Activated CD4-positive, alpha-beta T cell treated with anti-CD3 and anti-CD28 coated beads, Interleukin-2, Interleukin-4, amounts not matched to agents 100 ng/mL and 50 ng/mL, durations not matched to agents 16 hours and 8 hours (primary cell): Measurements from ENCODE around the gene CELF5.

Experiments
- DNase-seq: peaks from one replicate; pipeline ENCODE4 v3.0.0-alpha.2; 2020; ENCODE audit warnings: low spot score

Gene CELF5

DNA sequence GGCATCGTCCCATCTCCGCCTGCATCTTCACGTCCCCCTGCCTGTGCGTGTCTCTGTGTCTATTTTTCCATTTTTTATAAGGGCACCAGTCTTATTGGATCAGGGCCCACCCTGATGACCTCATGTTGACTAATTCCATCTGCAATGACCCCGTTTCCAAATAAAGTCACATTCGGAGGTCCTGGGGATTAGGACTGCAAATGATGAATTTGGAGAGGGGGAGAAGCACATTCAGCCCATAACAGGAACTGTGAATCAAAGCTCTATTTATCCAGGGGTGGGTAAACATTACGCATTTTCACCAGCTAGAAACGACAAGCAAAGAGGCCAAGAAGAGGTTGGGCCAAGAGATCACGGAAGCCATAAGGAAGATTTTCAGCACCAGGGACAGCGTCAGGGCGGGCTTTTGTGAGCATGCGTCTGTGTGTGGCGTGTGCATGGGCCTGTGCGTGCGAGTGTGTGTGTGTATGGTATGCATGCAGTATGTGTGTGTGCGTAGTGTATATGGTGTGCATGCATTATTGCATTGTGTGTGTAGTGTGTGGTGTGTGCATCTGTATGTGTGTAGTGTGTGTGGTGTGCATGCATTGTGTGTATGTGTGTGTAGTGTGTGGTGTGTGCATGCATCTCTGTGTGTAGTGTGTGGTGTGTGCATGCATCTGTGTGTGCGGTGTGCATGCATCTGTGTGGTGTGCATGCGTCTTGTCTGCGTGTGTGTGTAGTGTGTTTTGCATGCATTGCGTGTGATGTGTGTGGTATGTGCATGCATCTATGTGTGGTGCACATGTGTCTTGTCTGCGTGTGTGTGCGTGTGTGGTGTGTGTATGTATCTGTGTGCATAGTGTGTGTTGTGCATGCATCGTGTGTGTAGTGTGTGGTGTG lies 19.6 kb downstream of the CELF5 start:
- peak; percentile 29 for DNase-seq

DNA sequence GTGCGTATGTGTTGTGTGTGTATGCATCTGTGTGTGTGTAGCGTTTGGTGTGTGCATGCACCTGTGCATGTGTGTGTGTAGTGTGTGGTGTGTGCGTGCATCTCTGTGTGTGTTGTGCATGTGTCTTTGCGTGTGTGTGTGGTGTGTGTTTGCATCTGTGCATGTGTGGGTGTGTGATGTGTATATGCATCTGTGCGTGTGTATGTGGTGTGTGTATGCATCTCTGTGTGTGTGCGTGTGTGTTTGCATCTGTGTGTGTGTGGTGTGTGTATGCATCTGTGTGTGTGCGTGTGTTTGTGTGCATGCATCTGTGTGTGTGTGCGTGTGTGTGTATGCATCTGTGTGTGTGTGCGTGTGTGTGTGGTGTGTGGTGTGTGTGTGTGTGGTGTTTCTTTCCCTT lies 20.6 kb downstream of the CELF5 start:
- DNase-seq, result no peak

DNA sequence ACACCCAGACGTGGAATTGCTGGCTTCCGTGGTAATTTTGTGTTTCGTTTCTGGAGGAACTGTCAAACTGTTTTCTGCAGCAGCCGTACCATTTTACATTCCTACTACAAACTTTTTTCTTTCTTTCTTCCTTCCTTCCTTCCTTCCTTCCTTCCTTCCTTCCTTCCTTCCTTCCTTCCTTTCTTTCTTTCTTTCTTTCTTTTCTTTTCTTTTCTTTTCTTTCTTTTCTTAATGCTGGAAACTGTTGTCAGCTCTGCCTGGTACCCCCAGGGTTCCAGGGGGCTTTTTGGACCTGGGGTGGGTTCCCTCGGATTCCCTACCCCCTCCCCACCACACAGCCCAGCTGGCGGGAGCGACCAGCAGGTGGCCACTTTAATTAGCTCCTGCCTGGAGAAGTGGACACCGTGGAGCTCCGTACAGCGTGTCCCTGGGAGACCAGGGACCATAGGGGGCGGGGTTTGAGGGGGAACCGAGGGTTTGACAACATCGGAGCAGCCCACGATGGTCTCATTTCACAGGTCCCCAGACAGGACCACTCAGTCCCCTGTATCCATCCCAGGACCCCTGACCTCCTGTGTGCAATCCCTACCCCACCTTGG lies 24.4 kb downstream of the CELF5 start:
- no peak for DNase-seq

DNA sequence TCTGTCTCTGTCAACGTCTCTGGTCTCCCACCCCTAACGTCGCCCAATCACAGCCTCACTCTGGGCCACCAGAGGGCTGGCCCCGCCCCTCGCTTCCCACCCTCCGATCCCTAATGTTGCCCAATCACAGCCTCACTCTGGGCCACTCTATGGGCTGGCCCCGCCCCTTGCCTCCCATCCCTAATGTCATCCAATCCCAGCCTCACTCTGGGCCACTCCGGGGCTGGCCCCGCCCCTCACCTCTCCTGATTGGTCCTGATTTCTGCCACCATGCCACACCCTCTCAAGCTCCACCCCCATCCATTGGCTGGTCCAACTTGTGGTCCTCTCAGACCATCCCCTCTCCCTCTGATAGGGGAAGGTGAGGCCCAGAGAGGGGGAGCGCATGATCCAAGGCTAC lies 24.9 kb downstream of the CELF5 start:
- no peak for DNase-seq

DNA sequence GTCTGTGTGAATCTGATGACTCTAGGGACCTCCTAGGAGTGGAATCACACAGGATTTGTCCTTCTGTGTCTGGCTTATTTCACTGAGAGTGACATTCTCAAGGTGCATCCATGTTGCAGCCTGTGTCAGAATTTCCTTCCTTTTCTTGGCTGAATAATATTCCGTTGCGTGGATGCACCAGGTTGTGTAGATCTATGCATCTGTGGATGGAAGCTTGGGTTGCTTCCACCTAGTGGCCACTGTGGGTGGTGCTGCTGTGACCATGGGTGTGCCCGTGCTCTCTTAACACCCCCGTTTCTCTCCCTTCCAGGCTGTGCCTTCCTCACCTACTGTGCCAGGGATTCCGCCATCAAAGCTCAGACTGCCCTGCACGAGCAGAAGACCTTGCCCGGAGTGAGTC lies 26.2 kb downstream of the CELF5 start:
- DNase-seq, result peak; percentile 19

DNA sequence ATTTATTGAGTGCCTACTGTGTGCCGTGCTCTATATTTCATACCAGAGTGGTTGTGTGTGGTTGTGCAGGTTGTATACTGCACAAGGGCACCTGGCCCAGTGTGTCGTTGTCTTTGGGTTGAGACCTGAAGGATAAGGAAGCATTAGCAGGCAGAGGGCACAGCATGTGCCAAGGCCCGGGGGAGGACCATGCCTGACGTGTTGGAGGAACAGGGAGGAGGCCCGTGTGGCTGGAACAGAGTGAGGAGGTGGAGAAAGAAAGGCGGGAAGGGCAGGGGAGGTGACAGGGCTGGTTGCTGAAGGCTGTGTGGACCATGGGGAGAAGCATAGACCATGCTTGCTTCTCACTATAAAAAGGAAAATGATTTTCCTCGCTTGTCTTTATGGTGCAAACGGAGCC lies 26.8 kb downstream of the CELF5 start:
- no peak for DNase-seq

DNA sequence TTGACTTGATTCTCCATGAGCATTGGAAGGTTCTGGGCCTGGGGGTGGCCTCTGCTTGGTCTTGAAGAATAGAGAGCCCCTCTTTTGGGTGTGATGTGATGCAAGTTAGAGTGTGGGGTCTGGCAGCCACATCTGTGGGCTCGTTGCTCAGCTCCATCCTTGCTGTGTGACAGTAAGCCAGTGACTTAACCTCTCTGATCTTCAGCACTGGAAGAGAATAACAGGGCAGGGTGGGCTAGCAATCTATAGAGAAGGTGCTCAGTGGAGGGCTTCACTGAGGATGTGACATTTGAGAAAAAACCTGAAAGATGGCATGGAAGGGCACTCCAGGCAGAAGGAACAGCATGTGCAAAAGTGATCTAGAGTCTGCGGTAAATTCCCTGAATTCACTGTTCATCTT lies 28.2 kb downstream of the CELF5 start:
- no peak for DNase-seq

DNA sequence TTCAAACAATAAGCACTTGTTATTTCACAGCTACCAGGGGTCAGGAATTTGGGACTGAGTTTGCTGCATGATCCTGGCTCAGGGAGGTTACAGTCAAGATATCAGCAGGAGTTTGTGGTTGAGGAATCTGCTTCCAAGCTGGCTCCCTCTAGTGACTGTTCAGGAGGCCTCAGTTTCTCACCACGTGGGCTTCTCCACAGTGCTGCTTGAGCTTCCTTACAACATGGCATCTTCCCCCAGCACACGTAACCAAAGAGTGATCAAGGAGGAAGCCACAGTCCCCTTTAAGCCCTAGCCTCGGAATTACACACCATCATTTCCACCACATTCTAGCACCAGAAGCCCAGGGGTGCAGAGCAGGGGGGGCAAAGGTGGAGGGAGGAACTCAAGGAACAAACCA lies 28.8 kb downstream of the CELF5 start:
- DNase-seq, result no peak

DNA sequence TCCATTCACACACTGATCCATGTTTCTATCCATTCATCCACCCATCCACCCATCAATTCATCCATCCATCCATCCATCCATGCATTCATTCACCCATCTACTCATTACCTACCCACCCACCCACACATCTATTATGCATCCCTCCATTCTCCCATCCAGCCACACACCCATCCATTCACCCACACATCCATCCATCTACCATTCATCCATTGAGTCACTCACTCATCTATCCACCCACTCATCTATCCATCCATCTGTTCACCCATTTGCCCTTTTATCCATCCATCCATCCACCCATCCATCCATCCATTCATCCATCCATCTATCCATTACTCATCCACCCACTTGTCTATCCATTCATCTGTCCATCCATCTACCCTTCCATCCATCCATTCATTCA lies 30.1 kb downstream of the CELF5 start:
- DNase-seq, result no peak

DNA sequence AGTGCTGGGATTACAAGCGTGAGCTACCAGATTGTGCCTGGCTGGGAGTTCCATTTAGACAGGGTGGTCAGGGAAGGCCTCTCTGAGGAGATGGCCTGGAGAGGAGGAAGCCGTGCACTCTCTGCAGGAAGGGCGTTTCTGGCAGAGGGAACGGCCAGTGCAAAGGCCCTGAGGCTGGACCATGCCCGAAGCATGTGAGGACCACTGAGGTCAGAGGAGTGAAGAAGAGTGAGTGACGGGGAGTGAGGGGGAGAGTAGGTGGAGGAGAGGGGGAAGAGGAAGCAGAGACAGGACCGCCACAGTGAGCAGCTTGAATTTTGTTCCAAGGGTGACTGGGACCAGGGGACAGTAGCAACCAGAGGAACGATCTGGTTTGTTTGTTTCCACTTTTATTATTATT lies 32.6 kb downstream of the CELF5 start:
- DNase-seq, result no peak

DNA sequence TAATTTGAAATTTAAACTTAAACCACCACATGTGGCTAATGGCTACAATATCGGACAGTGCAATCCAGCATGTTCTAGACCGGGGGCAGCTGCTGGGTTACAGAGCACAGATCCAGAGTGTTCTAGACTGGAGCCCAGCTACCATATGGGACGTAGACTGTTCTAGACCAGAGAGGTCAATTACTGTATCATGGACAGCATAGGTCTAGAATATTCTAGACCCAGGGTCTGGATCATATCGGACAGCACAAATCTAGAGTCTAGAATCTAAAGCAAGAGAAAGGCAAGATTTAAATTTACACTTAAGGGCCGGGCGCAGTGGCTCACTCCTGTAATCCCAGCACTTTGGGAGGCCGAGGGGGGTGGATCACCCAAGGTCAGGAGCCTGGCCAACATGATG lies 37.9 kb downstream of the CELF5 start:
- no peak for DNase-seq

DNA sequence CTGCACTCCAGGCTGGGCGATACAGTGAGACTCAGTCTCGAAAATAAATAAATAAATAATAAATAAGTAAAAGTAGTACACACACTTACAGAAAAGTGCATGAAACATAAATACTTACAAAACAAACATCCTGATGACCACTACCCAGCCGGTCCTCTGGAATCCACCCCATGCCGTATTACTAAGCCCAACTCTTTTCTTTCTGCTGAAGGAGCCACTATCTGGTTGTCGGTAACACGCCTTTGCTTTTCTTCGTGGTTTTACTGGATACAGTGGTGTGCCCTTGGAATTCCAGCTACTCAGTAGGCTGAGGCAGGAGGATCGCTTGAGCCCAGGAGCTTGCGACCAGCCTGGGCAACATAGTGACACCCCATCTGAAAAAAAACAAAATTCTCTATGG lies 39.4 kb downstream of the CELF5 start:
- DNase-seq, result no peak

DNA sequence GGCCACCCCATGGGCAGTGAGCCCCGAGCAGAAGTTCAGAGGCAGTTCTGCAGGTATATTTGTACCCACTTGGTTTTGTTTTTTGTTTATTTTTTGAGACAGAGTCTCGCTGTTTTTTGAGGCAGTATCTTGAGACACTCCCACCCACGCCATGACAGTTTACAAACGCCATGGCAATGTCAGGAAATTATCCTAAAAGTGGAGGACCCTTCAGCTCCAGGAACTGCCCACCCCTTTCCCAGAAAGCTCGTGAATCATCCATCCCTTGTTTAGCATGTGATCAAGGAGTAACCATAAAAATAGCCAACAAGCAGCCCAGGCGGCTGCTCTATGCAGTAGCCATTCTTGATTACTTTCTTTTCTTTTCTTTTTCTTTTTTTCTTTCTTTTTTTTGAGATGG lies 41.0 kb downstream of the CELF5 start:
- DNase-seq, result no peak

DNA sequence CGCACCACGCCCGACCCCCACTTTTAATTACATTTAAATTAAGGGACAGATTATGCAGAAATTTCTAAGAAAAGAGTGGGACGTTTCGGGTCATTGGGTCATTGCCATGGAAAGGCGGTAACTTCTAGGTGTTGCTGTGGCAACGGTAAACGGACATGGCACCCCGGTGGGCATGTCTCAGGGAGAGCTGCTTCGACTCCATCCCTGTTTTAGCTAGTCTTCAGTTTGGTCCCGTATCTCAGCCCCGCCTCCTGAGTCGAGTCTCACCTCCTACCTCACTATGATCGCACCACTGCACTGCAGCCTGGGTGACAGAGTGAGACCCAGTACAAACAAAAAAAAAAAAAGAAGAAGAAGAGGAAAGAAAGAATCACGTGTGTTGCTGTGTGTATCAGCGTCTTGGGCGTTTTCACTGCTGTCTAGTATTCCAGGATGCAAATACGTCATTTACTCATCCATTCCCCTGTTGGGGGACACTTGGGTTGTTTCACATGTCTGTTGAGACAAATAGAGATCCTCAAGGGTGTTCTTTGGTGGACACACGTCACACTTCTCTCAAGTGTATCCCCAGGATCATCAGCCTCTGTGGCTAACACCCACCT lies 41.7 kb downstream of the CELF5 start:
- no peak for DNase-seq

DNA sequence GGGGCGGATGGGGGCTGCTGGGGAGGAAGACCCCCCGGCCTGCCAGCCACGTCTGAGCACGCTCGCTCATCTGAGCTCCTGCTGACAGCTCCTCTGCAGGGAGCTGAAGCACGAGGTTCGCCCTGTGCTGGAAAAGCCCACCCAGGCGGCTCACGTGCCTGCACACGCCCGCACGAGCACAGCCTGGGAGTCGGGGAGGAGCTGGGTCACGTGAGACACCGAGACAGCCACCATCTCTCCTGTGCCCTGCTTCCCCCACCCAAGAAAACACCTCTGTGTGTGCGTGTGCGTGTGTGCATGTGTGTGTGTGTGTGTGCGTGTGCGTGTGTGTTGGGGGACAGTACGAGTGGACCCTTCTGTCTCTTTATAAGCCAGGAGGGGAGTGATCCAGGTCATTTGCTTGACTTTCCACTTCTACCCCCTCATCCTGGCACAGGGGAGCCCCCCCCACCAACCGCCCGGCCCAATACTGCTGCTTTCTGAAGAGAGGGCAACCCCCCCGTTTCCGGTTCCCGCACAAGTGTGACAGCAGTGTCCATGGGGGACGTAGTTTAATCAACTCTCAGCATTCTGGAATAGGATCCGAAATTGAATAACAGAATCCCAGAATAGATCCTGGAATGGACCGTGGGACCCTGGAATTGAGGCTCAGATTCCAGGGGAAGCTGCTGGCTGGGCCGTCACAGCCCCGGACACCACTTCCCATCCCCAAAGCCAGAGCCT lies 42.5 kb downstream of the CELF5 start:
- DNase-seq, result no peak

DNA sequence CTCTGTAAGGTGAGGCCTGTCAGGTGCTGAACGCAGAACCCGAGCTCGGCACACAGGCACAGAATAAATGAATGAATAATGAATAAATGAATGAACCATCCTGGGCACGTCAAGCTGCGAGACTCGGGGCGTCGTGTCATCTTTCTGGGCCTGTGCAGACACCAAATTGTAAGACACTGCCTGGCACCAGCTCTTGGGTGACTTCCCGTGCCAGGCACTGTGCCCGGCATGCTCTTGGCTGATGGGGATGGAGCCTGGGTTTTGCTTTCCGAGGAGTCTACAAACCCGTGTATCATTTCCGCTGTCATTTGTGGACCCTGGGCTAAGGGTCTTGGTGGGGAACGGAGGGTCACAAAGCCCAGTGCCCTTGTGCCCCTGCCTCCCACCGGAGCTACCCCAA lies 43.9 kb downstream of the CELF5 start:
- no peak for DNase-seq

DNA sequence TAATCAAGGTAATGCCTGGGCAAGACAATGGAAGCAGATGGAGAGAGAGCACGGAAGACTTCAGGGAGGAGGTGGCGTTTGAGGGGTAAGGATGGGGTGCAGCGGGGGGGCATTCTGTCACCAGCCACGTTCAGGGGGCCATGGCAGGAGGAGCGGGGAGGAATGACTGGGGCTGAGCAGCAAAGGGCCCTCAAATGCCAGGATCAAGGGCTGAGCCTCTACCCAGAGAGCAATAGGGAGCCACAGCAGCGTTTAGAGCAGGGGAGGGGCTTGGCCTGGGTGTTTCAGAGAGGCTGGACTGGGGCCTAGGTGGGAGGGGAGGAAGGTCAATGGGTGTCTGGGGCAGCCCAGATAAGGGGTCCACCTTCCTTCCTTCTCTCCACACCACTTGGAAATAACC lies 44.3 kb downstream of the CELF5 start:
- DNase-seq, result no peak

DNA sequence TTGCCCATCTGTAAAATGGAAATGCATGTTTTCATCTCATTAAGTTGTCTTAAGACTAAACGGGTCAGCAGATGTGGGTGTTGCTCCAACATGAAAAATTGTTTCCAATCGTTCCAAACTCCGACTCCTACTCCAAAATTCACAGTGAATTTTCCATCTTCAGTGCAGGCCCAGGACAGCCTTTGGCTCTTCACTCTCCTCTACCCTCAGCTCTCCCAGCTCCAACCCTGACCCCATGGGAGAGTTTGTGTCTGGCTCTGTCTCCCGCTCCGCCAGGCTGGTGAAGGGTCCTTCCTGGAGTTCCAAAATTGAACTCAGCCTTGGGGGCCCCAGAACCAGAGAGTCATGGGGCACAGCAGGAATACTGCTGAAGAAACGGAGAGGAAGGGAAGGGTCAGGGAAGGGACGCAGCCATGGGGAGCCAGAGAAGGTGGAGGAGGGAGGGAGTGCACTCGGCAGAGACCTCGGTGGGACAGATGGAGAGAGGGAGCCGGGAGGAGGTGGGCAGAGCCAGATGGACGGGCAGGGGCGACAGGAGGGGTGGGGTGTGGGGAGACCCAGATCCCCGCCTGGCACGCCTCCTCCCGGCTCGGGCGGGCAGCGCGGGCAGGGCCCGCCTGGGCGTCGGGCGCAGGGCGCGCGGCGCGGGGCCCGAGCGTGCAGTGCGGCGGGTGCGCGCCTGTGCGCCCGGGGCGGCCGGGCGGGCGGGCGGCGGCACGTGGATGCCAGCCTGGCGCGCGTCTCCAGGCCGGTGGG lies 45.6 kb downstream of the CELF5 start:
- no peak for DNase-seq

DNA sequence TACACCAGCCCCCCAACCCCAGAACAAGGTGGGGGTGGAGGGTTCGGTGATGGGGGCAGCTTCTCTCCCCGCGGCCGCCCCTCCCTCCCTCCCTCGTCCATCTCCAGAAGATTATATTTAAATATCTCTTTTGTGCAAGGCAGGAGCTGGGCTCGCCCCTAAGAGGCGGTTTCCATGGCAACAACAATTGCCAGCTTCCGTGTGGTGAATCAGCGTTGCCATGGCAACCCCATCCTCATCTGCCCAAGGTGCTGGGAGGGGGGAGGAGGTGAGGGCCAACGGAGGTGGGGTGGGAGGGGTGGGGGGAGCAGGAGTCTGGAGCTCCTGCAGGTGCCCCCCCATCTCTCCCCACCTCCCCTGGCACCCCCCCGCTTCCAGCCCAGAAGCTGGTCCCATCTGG lies 46.4 kb downstream of the CELF5 start:
- peak; percentile 55 for DNase-seq

DNA sequence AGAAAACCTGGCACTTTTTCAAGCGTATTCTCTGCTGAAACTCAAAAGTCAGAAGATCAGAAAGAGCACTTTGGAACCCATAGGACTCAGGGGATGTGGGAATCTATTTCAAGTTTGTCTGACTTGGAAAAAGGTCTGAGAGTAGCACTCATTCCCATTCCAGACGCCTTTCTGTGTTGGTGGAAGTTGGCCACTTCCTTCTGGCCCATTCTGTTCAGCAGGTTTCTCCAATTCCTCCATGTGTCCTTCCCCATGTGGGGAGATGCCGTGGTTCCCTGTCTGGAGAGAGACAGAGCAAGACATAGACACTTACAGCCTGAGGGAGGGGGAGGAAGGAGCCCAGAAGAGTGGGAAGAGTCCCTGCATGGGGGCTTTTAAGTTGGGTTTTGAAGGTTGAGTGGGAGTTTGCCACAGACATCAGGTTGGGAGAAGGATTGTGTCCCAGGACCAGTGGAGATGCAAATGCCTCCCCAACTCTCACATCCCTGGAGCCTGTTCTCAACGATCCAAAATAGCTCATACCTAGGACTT lies 48.0 kb downstream of the CELF5 start:
- no peak for DNase-seq

DNA sequence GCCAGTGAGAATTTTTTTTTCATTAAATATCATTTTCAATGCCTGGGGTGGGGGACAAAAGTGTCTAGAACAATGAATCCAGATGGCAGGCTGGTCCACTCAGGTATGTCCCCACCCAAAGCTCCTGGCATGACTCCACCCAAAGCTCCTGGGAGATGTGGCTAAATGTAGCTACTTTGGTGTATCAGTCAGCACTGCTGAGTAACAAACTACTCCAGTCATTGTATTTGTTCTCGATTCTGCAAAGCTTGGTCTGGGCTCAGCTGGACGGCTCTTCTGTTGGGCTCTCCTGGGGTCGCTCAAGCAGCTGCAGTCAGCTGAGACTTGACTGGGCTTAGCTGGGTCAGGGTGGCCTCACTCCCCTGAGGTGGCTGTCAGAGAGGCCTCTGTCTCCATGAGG lies 48.5 kb downstream of the CELF5 start:
- DNase-seq, result no peak
